ENCODE measurements around the gene PMP22.

PMP22 gene

DNA sequence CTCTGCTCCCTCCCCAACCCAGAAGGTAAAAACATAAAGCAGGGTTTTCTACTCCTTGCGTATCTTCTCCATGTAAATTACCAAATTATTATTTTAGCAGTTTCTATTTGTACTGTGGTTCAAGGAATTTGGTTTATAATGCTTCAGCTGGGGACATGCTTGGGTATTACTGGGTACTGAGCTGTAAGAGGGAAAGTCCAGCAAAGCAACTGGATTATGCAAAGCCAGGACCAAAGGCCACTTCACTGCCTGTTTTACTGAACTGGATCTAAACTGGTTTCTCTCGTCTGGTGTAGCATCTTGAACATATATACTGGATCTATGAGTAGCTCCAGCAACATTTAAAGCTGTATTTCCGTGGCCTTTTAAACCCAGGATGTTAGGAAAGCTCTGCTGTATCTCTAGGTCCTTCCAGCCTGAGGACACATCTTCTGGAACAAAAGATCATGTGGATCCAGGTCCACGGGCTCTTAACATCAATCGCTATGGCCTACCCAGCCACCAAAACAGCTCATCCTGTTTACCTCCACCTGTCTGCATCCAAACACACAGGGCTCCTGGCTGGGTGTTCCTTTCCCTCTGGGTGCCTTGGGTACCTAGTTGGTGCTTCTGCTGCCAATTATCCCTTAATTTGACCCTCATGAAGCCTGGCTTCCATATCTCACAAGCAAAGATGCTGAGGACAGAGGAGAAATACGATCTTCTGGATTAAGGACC, 7.2 kb downstream of the PMP22 start:
- Histone ChIP-seq H4K20me1 (no peaks in the 10 kb centered on the region), H3K9ac (no peak overlapping the region), H3K27me3 (peaks cover 25% of the 10 kb centered on the region), H3K4me1 (peaks cover 37% of the 10 kb centered on the region), H3K4me2 (peak overlapping the region; percentile 61), H3K36me3 (no peaks in the 10 kb centered on the region), H3K4me3 (no peak overlapping the region), H3K9me3 (no peaks in the 10 kb centered on the region), H3K27ac (no peak overlapping the region)
- no peak for TF ChIP-seq Cebpa-rat (IDR thresholded peaks at IDR 0.05)

DNA sequence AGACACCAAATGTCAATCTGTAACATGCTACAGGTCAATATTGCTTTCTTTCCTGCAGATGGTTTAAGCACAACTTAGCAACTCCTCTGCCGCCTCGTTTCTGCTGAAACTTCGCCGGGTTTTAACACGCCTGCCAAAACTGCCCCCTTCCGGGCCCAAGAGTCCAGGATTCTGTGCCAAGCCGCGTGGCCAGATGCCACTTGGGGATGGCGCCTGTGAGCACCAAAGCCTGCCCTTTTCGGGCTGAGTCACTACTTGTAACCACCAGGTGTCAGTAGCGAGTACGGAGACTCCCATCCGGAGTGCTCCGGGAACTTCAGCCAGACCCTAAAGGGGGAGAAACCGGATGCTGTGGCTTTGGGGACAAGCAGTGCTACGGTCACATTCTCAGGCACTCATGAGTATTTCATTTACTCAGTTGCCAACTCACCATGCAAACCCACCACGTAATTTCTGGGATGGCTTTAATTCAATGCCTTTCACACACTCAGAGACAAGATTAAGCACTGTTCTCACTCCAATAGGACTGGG, 7.8 kb downstream of the PMP22 start:
- Histone ChIP-seq H3K27me3 (peaks cover 19% of the 10 kb centered on the region), H4K20me1 (no peaks in the 10 kb centered on the region), H3K4me2 (peak overlapping the region; percentile 61)

DNA sequence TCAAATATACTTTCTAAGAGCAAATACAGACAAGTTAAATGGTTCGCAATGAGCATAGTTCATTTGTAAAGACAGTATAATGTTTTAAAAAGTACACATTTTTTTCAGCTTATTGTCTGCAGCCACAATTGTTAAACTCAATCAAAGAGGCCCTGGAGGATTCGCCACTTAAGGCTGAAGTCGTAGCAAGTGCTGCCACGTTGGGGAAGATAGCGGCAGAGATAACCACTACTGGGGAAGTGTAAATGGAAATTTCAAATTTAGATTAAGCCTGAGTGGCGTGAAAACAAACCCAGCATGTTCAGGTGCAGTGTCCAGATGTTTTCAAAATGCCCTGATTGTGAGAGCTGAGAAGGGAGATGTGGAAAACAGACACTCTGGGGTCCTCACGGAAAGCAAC, 8.4 kb downstream of the PMP22 start:
- Histone ChIP-seq H3K9me3 (no peaks in the 10 kb centered on the region), H3K9ac (no peak overlapping the region), H3K36me3 (no peaks in the 10 kb centered on the region), H3K27ac (no peak overlapping the region), H3K4me2 (peak overlapping the region; percentile 61), H4K20me1 (no peaks in the 10 kb centered on the region), H3K4me1 (peaks cover 37% of the 10 kb centered on the region), H3K27me3 (peaks cover 13% of the 10 kb centered on the region), H3K4me3 (no peak overlapping the region)
- TF ChIP-seq Cebpa-rat (IDR thresholded peaks at IDR 0.05): no peak

More for the DNA sequence above, 7.8 kb downstream of the PMP22 start:
- Histone ChIP-seq H3K4me1 (peaks cover 37% of the 10 kb centered on the region), H3K36me3 (no peaks in the 10 kb centered on the region), H3K9ac (no peak overlapping the region), H3K27ac (no peak overlapping the region), H3K4me3 (no peak overlapping the region), H3K9me3 (no peaks in the 10 kb centered on the region)
- TF ChIP-seq Cebpa-rat (IDR thresholded peaks at IDR 0.05): no peak

DNA sequence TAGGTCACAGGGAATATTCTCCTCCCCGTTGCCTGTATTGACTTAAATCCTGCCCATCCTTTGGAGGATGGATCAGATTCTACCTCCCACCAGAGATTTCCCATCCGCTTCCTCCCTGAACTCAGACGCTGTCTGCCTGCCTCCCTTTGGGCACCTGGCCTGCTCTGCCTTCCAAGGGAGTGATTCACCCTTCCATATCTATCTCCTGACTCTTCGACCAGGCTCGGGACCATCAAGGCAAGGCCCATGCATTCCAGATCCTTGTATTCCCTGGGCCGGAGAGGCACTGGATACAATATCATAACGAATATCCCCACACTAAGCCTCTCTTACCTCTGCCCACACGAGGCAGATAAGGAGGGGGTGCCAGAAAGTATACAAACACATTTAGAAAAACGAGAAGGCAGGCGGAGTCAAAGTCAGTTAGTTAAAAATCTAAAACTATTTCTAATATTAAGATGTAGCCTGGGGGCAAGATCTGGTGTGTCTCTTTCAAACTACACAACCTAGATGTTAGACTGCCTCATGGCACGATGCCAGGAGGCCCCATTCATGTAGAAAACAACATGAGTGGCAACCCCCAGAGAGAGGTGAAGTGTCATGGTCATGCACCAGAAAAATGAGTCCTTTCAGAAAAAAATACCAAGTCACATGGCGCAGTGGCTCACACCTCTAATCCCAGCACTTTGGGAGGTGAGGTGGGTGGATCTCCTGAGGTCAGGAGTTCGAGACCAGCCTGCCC, 9.2 kb downstream of the PMP22 start:
- Histone ChIP-seq H3K4me2 (no peak overlapping the region), H3K4me3 (no peak overlapping the region), H3K9me3 (no peaks in the 10 kb centered on the region), H4K20me1 (no peaks in the 10 kb centered on the region), H3K27ac (no peak overlapping the region), H3K4me1 (peaks cover 29% of the 10 kb centered on the region), H3K27me3 (peaks cover 4% of the 10 kb centered on the region), H3K36me3 (no peaks in the 10 kb centered on the region), H3K9ac (no peak overlapping the region)
- no peak for TF ChIP-seq Cebpa-rat (IDR thresholded peaks at IDR 0.05)

DNA sequence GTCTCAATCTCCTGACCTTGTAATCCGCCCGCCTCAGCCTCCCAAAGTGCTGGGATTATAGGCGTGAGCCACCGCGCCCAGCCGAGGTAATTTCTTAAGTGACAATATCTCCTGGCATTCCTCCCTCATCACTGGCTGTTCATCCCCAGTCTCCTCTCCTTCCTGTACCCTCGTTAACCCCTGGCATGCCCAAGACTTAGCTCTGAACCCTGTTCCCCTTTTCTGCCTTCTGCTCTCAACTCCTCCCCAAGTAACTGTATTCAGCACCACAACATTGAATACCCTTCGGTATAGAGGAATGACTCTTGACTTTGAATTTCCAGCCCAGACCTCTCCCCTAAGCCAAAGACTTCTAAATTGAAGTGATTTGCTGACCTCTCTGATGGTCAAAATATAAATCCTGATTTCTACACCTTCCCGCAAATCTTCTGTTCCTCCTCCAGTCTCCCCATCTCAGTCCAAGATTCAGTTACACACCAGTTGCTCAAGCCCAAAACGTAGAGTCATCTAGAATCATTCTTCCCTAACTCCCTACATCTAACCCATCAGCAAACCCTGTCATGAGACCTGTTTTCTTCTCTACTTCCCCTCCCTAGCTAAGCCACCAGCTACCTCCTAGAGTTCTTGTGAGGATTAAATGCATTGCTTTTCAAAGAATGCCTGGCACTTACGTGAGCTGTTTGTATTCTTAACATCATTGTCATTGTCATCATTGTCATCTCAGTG, 14.8 kb downstream of the PMP22 start:
- Histone ChIP-seq H3K36me3 (no peaks in the 10 kb centered on the region), H3K4me1 (no peaks in the 10 kb centered on the region), H3K4me2 (no peak overlapping the region), H3K4me3 (no peak overlapping the region), H3K9ac (no peak overlapping the region), H3K27me3 (no peaks in the 10 kb centered on the region), H4K20me1 (no peaks in the 10 kb centered on the region), H3K9me3 (no peaks in the 10 kb centered on the region), H3K27ac (no peak overlapping the region)
- no peak for TF ChIP-seq Cebpa-rat (IDR thresholded peaks at IDR 0.05)

DNA sequence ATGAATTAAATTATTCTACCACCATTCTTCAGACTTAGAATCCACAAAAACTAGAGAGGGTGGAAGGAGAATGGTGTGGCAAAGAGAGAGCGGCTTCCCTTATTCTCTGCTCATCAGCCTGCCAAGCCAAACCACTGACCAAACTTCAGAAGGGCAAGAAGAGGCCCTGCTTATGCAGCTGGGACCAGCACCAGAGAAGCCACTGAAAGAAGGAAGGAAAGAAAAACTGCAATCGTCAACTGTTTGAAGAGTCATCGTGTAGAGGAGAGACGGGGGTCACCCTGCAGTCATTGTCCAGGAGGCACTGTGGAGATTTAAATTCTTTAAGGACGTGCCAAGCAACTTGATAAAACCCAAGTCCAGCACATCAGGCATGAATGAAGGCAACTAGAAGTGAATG, 15.6 kb downstream of the PMP22 start:
- H3K27me3 ChIP-seq: no peaks in the 10 kb centered on the region
- H4K20me1 ChIP-seq: no peaks in the 10 kb centered on the region
- H3K4me3 ChIP-seq: no peak overlapping the region
- H3K36me3 ChIP-seq: no peaks in the 10 kb centered on the region
- no peaks in the 10 kb centered on the region for H3K9me3 ChIP-seq
- H3K27ac ChIP-seq: no peak overlapping the region
- no peak for TF ChIP-seq Cebpa-rat (IDR thresholded peaks at IDR 0.05)
- no peak overlapping the region for H3K9ac ChIP-seq
- H3K4me2 ChIP-seq: no peak overlapping the region
- H3K4me1 ChIP-seq: no peaks in the 10 kb centered on the region

DNA sequence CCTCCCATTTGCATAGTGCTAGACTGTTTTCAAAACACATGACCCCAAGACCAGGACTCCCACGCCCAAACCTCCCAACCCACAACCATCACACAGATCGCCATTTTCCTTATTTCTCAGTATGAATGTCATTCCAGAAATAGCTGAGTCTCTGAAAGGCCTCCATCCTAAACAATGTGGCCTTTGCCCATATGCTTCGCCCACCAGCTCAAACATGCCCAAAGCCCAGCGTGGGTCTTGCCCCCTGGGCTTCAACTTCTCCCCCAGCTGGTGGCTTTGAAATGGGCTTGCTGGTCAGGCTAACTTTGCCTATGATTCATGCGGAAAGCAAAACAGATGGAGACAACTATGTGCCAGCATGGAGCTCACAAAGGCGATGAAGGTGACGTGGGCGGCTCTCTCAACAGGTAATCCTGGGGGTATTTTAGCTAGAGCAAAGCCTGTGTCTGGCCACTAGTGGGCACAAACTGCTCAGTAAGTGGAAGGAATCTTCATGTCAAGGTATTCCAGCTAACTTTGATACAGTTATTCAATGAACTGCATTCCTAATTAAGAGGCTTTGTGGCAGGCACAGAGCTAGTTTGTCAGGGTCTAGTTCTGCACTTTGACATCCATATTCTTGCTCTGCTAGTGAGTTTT, 17.1 kb downstream of the PMP22 start:
- H3K27ac ChIP-seq: no peak overlapping the region
- H3K27me3 ChIP-seq: no peaks in the 10 kb centered on the region
- H4K20me1 ChIP-seq: no peaks in the 10 kb centered on the region
- no peaks in the 10 kb centered on the region for H3K36me3 ChIP-seq
- no peaks in the 10 kb centered on the region for H3K4me1 ChIP-seq
- no peak for TF ChIP-seq Cebpa-rat (IDR thresholded peaks at IDR 0.05)
- H3K4me2 ChIP-seq: no peak overlapping the region
- H3K9me3 ChIP-seq: no peaks in the 10 kb centered on the region
- no peak overlapping the region for H3K4me3 ChIP-seq
- no peak overlapping the region for H3K9ac ChIP-seq

DNA sequence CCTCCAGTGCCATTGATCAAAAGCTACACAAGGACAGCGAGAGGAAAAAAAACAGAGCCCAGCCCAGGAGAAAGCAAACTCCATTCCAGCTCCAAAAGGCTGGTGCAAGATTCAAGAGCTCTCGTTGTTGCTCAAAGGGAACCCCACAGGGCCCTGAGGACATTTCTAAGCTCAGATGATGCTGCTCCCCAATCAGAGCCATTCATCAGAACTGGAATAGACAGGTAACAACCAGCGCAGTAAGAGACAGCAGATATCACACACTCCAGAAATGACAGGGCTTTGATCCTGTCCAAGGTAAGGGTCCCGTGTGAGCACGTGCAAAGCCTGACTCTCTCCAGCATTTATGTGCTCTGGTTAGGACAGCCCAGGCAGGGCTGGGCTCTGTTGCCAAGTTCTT, 20.1 kb downstream of the PMP22 start:
- no peaks in the 10 kb centered on the region for H3K36me3 ChIP-seq
- no peak overlapping the region for H3K27ac ChIP-seq
- H3K4me2 ChIP-seq: no peak overlapping the region
- H3K4me1 ChIP-seq: no peaks in the 10 kb centered on the region
- H3K9ac ChIP-seq: no peak overlapping the region
- no peak for TF ChIP-seq Cebpa-rat (IDR thresholded peaks at IDR 0.05)
- no peaks in the 10 kb centered on the region for H3K27me3 ChIP-seq
- H4K20me1 ChIP-seq: no peaks in the 10 kb centered on the region
- no peaks in the 10 kb centered on the region for H3K9me3 ChIP-seq
- H3K4me3 ChIP-seq: no peak overlapping the region

DNA sequence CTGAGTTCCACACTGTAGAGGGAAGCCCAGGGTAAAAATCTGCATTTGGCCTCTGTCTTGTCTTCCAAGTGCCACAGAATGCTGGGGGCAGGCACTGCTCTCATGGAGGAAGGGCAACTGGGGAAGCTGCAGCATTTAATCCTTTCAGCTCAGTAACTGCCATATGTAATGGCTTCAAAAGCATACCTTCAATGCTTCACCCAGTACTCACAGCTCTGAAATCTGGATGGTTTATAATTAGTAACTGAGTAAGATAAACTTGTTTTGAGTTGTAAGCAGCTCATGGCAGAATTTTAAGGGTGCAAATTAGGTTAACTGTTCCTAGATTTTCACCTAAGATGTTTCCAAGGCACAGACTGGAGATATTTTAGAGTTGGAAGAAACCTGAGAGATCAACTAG, 24.5 kb downstream of the PMP22 start:
- H3K27me3 ChIP-seq: no peaks in the 10 kb centered on the region
- TF ChIP-seq Cebpa-rat (IDR thresholded peaks at IDR 0.05): no peak
- H3K4me3 ChIP-seq: no peak overlapping the region
- no peaks in the 10 kb centered on the region for H3K9me3 ChIP-seq
- H3K4me2 ChIP-seq: no peak overlapping the region
- no peak overlapping the region for H3K27ac ChIP-seq
- no peak overlapping the region for H3K9ac ChIP-seq
- peaks cover 18% of the 10 kb centered on the region for H3K4me1 ChIP-seq
- H3K36me3 ChIP-seq: no peaks in the 10 kb centered on the region
- no peaks in the 10 kb centered on the region for H4K20me1 ChIP-seq

All from BLaER1 (cell line).